Stimulated activated CD8-positive, alpha-beta memory T cell treated with anti-CD3 and anti-CD28 coated beads, Interleukin-15, amount 100 ng/mL, for 4 hours (primary cell): Measurements from ENCODE around the gene SSR3.
A peak's percentile ranks its signal among the peaks of the same experiment; 100 is the strongest.
"Not testable (repeated sequence)": the region's sequence is repeated elsewhere in the genome, so short reads cannot be mapped to it uniquely, and the experiment has no call there.

Experiments
- DNase-seq, 2 donors: peaks; one replicate each; pipeline ENCODE4 v3.0.0-alpha.2; 2020; ENCODE audit warnings: low read depth in 2 of 2

The SSR3 gene

GRCh38 chr3:156554842-156555687, at the start of gene SSR3:
TSS of gene SSR3 (minus strand) at chr3:156555117. CDS start at chr3:156555089, 28 bp downstream.
- DNase-seq: peak; percentile 96 to 99

DNA sequence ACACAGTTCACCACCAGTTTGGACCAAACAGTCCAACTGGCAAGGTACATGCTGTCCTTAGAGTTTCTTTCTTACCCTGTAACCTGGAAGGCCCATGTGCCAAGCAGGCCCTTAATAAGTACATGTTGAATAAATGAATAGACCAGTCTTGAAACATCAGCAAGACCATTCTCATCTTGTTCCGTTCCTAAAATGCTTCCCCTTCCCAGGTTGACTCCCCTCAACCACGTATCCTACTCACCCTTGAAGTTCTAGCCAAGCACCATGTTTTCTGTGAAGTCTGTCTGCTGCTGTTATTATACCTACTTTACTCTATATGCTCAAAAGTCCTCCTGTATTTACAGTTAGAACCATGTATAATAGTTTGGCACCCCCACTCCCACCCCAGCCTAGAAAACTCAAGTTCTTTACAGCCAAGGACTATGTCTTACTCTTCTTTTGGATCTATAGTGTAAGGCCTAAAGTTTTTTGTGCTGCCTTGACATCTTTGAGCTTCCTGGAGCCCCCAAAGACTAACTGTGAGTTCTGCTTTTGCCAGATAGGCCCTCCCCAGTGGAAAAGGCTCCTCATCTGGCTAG, 49.2 kb upstream of the SSR3 start:
- DNase-seq: no peak

DNA sequence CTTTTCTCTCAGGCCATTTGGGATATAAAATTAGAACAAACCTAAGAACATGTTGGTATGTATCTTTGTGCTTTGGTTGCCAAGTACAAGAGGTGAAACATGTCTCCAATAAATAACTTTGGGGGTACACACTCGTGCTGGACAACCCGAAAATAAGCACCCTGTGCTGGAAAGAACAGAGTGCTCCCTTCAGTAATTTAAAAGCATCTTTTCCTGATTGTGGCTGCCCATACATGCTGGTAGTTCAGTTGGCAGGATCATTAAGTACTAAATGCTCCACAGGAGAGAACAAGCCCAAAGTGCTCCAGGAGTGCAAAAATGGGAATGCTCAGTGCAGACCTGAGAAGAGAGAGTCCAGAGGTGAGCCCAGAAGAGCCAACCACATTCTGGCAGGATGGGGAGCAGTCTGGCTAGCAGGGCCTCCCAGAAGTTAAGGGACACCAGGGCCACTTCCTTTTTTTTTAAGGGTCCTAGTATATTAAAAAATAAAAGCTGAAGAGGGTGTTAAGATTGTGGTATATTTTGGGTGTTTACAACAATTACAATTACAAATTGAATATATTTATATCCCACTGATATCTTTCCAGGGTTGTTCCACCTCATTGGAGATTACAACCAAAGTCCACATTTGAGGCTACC, 48.6 kb upstream of the SSR3 start:
- DNase-seq: no peak

GRCh38 chr3:156602424-156602823, 47.5 kb upstream of the SSR3 start:
- no peak for DNase-seq

GRCh38 chr3:156601497-156601896, 46.6 kb upstream of the SSR3 start:
- DNase-seq: no peak

DNA sequence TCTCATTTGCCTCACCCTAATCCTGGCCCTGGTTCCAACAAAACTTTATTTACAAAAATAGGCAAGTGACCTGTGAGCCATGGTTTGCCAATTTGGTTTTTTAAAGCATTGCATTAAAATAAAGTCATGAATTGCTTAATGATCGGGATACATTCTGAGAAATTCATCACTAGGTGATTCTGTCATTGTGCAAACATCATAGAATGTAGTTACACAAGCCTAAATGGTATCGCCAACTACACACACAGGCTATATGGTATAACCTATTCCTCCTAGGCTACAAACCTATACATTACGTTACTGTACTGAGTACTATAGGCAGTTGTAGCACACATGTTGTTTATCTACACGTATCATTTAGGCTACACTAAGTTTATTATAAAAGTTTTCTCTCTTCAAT, 45.9 kb upstream of the SSR3 start:
- no peak for DNase-seq

- no peak for DNase-seq
Observed at GRCh38 chr3:156599089-156599874, 44.4 kb upstream of the SSR3 start.

- no peak for DNase-seq
Observed at GRCh38 chr3:156598413-156598812, 43.5 kb upstream of the SSR3 start.

- no peak for DNase-seq
Observed at GRCh38 chr3:156594219-156594683, 39.3 kb upstream of the SSR3 start.

DNA sequence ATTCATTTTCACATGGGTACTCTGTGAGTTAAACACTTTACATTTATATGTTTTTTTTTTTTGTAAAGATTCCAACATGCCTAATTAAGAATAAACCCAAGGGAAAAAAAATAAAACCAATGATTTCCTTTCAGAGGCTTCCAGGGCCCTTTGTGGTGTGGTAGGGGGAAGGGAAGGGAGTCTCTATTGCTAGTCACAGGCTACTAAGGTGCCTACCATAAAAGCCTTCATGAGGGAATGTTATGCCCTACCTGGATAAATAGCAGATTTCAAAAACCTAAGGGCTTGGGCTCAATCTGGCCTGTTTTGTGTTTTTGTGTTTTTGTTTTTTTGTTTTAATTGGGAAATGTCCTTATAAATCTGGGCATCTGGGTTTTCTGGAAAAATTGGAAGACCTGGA, 38.9 kb upstream of the SSR3 start:
- no peak for DNase-seq

DNA sequence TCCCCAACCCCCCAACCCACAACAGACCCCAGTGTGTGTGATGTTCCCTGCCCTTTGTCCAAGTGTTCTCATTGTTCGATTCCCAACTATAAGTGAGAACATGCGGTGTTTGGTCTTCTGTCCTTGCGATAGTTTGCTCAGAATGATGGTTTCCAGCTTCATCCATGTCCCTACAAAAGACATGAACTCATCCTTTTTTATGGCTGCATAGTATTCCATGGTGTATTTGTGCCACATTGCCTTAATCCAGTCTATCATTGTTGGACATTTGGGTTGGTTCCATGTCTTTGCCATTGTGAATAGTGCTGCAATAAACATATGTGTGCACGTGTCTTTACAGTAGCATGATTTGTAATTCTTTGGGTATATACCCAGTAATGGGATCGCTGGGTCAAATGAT, 34.9 kb upstream of the SSR3 start:
- DNase-seq: not testable (repeated sequence)

GRCh38 chr3:156587760-156588069, 32.8 kb upstream of the SSR3 start:
- DNase-seq: no peak

DNA sequence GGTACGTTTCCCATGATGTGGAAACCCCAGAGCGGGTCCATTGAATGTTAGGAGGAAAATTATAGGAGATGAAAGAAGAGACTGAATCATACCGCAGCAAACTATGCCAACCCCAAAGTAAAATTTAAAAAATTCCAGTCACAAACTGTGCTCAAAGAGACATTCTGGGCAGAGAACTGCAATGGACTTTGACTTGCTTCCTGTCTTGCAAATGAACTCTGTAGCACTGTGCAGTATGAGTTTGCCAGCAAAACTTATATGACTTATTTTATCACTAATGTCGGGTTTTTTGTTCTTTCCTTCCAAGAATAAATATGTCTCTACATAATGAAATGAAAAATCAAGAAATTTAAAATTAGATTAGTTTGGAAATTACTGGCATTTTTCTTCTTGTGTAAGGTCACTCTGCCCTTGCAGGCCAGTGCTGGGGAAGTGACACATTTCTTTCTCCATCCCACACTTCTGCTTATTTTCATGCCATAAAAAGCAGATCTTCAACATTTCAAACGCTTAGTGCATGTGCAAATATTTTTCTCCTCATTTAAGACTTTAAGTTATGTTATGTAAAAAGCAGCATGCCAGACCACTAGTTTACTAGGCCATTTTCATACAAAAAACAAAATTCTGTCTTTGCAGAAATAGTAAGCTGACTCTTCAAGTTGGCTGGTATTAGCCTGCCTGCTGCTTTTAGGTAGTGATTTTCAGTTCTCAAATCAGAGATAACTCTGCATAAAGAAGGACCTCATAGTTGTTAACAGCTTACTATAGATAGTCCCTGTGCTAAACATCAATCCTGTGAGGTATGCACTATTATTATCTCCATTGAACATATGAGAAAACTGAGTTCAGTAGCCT, 32.2 kb upstream of the SSR3 start:
- DNase-seq: no peak

DNA sequence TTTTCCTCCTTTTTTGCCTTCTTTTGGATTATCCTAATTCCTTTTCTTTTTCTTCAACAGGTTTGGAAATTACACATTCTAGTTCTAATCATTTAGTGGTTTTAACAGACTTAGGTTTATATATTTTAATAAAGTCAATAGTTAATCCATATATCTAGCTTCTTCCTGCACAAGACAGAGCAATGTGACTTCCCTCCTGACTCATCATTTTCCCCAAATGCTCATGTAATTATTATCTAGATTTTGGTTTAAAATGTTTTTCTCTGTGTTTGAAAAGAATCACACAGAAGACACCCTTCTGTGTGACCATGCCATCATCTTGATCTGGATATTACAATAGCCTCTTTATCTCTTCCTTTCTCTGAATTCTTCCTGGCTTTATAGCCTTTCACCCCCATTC, 28.6 kb upstream of the SSR3 start:
- no peak for DNase-seq

- no peak for DNase-seq
Observed at GRCh38 chr3:156582532-156583183, 27.7 kb upstream of the SSR3 start.

GRCh38 chr3:156581954-156582353, 27.0 kb upstream of the SSR3 start:
- DNase-seq: no peak

DNA sequence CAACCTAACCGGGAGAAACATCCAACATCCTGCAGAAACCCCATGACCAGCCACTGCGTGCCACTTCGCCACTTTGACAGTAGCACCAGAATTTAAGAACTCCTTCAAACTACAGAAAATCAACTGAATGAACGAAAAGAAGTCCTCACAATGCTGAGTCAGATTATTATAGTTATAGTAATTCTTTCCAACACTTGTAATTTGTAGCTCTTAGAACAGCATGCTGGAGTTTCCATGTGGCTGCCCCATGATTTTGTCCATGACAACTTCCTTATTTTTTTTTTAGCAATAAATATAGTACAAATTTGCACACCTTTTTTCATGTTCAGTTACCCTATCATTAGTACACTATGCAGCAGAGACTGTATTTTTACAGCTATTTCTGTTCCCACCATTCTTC, 26.1 kb upstream of the SSR3 start:
- no peak for DNase-seq

- no peak for DNase-seq
Observed at GRCh38 chr3:156579427-156579851, 24.5 kb upstream of the SSR3 start.

- DNase-seq: no peak
Observed at GRCh38 chr3:156577736-156578135, 22.8 kb upstream of the SSR3 start.

GRCh38 chr3:156576651-156577348, 21.9 kb upstream of the SSR3 start:
- DNase-seq: no peak
